Measurements from ENCODE around the gene CDK9. TPM values are rescaled to one million over a fixed set of nuclear protein-coding genes. Genes with fewer than 3 reads are reported as not detected.

CDK9 gene
- total RNA-seq, 2 donors from 2014 or later: 37.2 to 53.3 TPM

DNA sequence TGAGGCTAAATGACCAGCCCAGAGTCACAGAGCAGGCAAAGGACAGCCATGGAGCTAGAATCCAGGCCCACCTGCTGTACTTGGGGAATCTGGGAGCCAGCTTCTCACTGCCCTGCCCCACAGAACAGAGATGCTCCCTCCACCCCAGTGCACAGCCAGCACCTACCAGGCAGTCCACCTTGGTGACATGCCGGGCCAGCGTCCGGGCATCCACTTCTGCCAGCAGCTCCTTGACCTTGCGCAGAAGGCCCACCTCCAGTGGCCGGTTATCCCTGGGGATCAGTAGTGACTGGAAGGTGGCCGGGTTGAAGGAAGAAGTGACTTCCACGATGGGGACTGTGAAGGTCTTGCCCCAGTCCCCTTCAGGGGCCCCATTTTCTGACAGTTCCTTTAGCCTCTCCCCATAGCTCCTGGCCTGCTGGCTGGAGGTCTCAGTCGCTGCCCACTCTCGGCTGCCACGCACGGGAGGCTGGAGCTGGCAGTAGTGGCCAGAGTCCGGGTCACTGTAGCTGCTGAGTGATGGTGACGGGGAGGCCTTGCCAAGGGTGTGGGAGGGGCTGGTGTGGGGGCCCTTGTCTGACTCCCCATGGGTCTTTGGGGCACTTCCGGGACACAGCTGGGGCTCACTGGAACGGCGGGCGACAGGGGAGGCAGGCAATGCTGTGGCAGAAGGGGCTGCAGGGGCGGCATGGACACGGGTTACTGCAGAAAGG lies 41.3 kb upstream of the CDK9 start:
- peaks cover 3% of the 10 kb centered on the region for H3K36me3 ChIP-seq
- H3K4me1 ChIP-seq: peaks cover 0 to 8% of the 10 kb centered on the region in 2 donors
- no peaks in the 10 kb centered on the region for H3K9me3 ChIP-seq
- TF ChIP-seq, protein P1, sequence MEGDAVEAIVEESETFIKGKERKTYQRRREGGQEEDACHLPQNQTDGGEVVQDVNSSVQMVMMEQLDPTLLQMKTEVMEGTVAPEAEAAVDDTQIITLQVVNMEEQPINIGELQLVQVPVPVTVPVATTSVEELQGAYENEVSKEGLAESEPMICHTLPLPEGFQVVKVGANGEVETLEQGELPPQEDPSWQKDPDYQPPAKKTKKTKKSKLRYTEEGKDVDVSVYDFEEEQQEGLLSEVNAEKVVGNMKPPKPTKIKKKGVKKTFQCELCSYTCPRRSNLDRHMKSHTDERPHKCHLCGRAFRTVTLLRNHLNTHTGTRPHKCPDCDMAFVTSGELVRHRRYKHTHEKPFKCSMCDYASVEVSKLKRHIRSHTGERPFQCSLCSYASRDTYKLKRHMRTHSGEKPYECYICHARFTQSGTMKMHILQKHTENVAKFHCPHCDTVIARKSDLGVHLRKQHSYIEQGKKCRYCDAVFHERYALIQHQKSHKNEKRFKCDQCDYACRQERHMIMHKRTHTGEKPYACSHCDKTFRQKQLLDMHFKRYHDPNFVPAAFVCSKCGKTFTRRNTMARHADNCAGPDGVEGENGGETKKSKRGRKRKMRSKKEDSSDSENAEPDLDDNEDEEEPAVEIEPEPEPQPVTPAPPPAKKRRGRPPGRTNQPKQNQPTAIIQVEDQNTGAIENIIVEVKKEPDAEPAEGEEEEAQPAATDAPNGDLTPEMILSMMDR (IDR thresholded peaks at IDR 0.05): no peak
- DNase-seq (ENCODE audit: low spot score): no peak
- no peaks in the 10 kb centered on the region for H3K27me3 ChIP-seq
- no peak overlapping the region for H3K4me3 ChIP-seq
- H3K27ac ChIP-seq: no peak overlapping the region

DNA sequence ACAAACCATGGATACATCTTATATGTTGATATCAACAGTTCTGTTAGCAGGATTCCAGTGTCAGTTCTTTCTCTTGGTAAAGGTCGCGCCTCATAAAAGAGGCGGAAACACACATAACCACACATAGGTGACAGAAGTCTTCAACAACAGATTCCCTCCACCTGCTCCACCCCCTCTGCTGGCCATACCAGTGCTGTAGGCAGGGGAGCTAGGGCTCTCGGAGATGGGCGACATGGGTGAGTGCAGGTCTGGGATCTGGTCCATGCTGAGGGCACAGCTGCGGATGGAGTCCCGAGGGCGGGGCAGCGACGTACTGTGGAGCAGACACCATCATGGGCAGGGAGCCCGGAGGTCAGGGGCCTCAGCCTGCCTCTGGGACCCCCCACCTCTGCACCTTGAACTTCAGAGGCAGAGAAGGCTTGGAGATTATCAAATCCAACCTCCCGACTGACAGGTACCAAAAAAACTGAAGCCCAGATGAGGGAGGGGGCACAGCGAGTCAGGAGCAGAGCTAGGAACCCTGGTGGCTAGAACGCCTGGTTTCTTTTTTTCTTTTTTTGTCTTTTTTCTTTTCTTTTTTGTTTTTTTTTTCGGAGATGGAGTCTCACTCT lies 38.8 kb upstream of the CDK9 start:
- Histone ChIP-seq H3K27me3 (no peaks in the 10 kb centered on the region), H3K4me3 (no peak overlapping the region)
- no peak for DNase-seq (ENCODE audit: low spot score)

DNA sequence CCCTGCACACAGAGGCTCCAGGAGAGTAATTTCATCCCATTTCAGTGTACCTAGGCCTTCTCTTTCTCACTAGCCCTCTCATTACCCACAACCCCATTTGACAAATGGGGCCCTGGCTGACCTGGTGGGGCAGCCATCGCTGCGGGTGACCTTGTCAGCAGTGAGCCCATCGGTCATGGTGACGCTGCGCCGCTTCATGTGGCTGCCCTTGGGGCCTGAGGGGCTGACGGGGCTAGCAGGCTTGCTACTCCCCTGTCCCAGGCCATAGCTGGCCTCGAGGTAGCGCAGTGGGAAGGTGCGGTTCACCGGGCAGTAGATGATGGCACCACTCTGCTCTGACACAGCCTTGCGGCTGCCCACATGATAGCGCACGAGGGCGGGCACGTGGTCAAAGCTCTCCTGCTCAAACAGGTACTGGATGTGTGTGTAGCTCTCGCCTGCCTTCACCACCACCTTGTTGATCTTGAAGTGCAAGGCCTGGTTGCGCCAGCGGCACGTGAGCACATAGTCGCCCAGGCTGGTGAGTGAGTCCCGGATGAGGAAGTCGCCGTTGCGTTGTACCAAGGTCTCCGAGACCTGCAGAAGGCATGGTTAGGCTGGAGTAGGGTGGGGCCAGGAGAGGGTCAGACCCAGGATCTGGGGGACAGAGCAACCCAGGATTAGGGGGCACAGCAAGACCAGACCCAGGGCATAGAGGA lies 36.6 kb upstream of the CDK9 start:
- H3K27me3 ChIP-seq: peaks cover 0 to 4% of the 10 kb centered on the region in 2 donors
- DNase-seq (ENCODE audit: low spot score): no peak
- no peak overlapping the region for H3K27ac ChIP-seq
- H3K4me3 ChIP-seq: no peak overlapping the region
- H3K9me3 ChIP-seq: no peaks in the 10 kb centered on the region
- TF ChIP-seq, protein P1 (IDR thresholded peaks at IDR 0.05): no peak
- peaks cover 0 to 5% of the 10 kb centered on the region in 2 donors for H3K4me1 ChIP-seq
- H3K36me3 ChIP-seq: peaks cover 9% of the 10 kb centered on the region

More for the DNA sequence above, 38.8 kb upstream of the CDK9 start:
- Histone ChIP-seq H3K27ac (no peak overlapping the region), H3K36me3 (peaks cover 9% of the 10 kb centered on the region), H3K4me1 (no peaks in the 10 kb centered on the region), H3K9me3 (no peaks in the 10 kb centered on the region)
- TF ChIP-seq, protein P1 (IDR thresholded peaks at IDR 0.05): no peak

- TF ChIP-seq, protein P1 (IDR thresholded peaks at IDR 0.05): no peak
- H3K27me3 ChIP-seq: peaks cover 0 to 10% of the 10 kb centered on the region in 2 donors
- H3K36me3 ChIP-seq: peaks cover 9% of the 10 kb centered on the region
- H3K4me3 ChIP-seq: no peak overlapping the region
- no peaks in the 10 kb centered on the region for H3K9me3 ChIP-seq
- H3K4me1 ChIP-seq: peaks cover 0 to 26% of the 10 kb centered on the region in 2 donors
- no peak for DNase-seq (ENCODE audit: low spot score)
- no peak overlapping the region for H3K27ac ChIP-seq
Observed at GRCh38 chr9:127751269-127752054, 34.4 kb upstream of the CDK9 start.

- peaks cover 0 to 26% of the 10 kb centered on the region in 2 donors for H3K4me1 ChIP-seq
- H3K36me3 ChIP-seq: peaks cover 9% of the 10 kb centered on the region
- DNase-seq (ENCODE audit: low spot score): no peak
- TF ChIP-seq, protein P1 (IDR thresholded peaks at IDR 0.05): no peak
- peaks cover 2 to 10% of the 10 kb centered on the region in 2 donors for H3K27me3 ChIP-seq
- no peak overlapping the region for H3K4me3 ChIP-seq
- no peaks in the 10 kb centered on the region for H3K9me3 ChIP-seq
- no peak overlapping the region for H3K27ac ChIP-seq
Observed at GRCh38 chr9:127753148-127753547, 32.7 kb upstream of the CDK9 start.

Measured in right atrium auricular region (tissue), 2 donors.